ENCODE measurements around the gene ATP6V0D1.

The ATP6V0D1 gene

GRCh38 chr16:67462279-67462655 lies 18.7 kb downstream of the ATP6V0D1 start:
- DNase-seq, result no peak

- no peak for DNase-seq
Observed at GRCh38 chr16:67461600-67462278, 19.2 kb downstream of the ATP6V0D1 start.

- DNase-seq, result no peak
Observed at GRCh38 chr16:67460961-67461360, 20.0 kb downstream of the ATP6V0D1 start.

- DNase-seq, result no peak
Observed at GRCh38 chr16:67460168-67460567, 20.8 kb downstream of the ATP6V0D1 start.

- no peak for DNase-seq
Observed at GRCh38 chr16:67459861-67460150, 21.2 kb downstream of the ATP6V0D1 start.

- peak in 1 of 3 donors; percentile 21 for DNase-seq
Observed at GRCh38 chr16:67459066-67459860, 21.7 kb downstream of the ATP6V0D1 start.

GRCh38 chr16:67458121-67458641 lies 22.8 kb downstream of the ATP6V0D1 start:
- no peak for DNase-seq

- no peak for DNase-seq
Observed at GRCh38 chr16:67457611-67458010, 23.3 kb downstream of the ATP6V0D1 start.

GRCh38 chr16:67456391-67457081 lies 24.4 kb downstream of the ATP6V0D1 start:
- DNase-seq, result peak; percentile 60 to 71 (median 69)

- DNase-seq, result no peak
Observed at GRCh38 chr16:67454852-67455251, 26.1 kb downstream of the ATP6V0D1 start.

GRCh38 chr16:67454104-67454503 lies 26.9 kb downstream of the ATP6V0D1 start:
- DNase-seq, result no peak

GRCh38 chr16:67451704-67452435 lies 29.1 kb downstream of the ATP6V0D1 start:
- DNase-seq, result no peak

- no peak for DNase-seq
Observed at GRCh38 chr16:67451061-67451703, 29.8 kb downstream of the ATP6V0D1 start.

- DNase-seq, result no peak
Observed at GRCh38 chr16:67449739-67450138, 31.2 kb downstream of the ATP6V0D1 start.

- DNase-seq, result no peak
Observed at GRCh38 chr16:67449336-67449735, 31.6 kb downstream of the ATP6V0D1 start.

GRCh38 chr16:67448580-67448979 lies 32.4 kb downstream of the ATP6V0D1 start:
- no peak for DNase-seq

- DNase-seq, result peak; percentile 78 to 86 (median 81)
Observed at GRCh38 chr16:67447508-67448076, 33.4 kb downstream of the ATP6V0D1 start.

- DNase-seq, result no peak
Observed at GRCh38 chr16:67446968-67447507, 33.9 kb downstream of the ATP6V0D1 start.

- no peak for DNase-seq
Observed at GRCh38 chr16:67445913-67446907, 34.7 kb downstream of the ATP6V0D1 start.

- DNase-seq, result no peak
Observed at GRCh38 chr16:67445441-67445912, 35.5 kb downstream of the ATP6V0D1 start.

- DNase-seq, result no peak
Observed at GRCh38 chr16:67445126-67445426, 35.9 kb downstream of the ATP6V0D1 start.

All from suppressor macrophage treated with lipopolysaccharide for 1 hour (primary cell).